ENCODE results near the gene RAB4A. TPM values are rescaled to one million over a fixed set of nuclear protein-coding genes. Genes with fewer than 3 reads are reported as not detected.

Gene RAB4A
- total and polyA plus RNA-seq, 2 of the 4 experiments (the other 2 are of a cell fraction) = 25.6 to 26.2 TPM

- no peak overlapping the region for H3K27ac ChIP-seq (ENCODE audit: insufficient read depth, low read length)
- no peaks in the 10 kb centered on the region for H4K20me1 ChIP-seq (ENCODE audit: insufficient read depth, low read length)
- H2AK9ac ChIP-seq (replicated peaks; ENCODE audit: low read depth, low read length, poor library complexity) = no peak overlapping the region
- dilution Hi-C loops (cut with HindIII; ENCODE audit: low sequenced_read_pairs, unreplicated experiment) (no loop called here), intact Hi-C loops (cut with micrococcal nuclease) (no loop called here), in situ Hi-C loops (cut with MboI; ENCODE audit: low sequenced_read_pairs) (loop anchor here (10.0 kb wide), 1 partner anchor 496 kb away; the partner anchor contains the start of gene RHOU)
- no peak for TF ChIP-seq POLR2A (IDR thresholded peaks at IDR 0.05; ENCODE audit: low read depth, low read length)
- no peak overlapping the region for H2BK15ac ChIP-seq (ENCODE audit: low read depth, low read length)
- ATAC-seq (ENCODE audit: low read depth) = no peak
- no peak overlapping the region for H3K56ac ChIP-seq (ENCODE audit: extremely low read depth, insufficient read depth, low read length)
- CTCF ChIA-PET = interaction anchor here (0.6 to 1.5 kb wide), 3 partner anchors 44 to 566 kb away, joined by 3 to 5 read pairs (median 4); no protein-coding TSS in a partner anchor
- H3K9me1 ChIP-seq (ENCODE audit: insufficient read depth, low read length) = no peaks in the 10 kb centered on the region
- no peak overlapping the region for H2AK5ac ChIP-seq (ENCODE audit: low read depth, low read length)
- no peak overlapping the region for H2BK120ac ChIP-seq (ENCODE audit: low read depth, low read length)
- no peak for DNase-seq
- no peak overlapping the region for H2BK5ac ChIP-seq (ENCODE audit: low read depth, low read length, poor library complexity, severe bottlenecking)
- no peak overlapping the region for H3K4ac ChIP-seq (ENCODE audit: low read depth, low read length)
- no peak overlapping the region for H3K14ac ChIP-seq (replicated peaks; ENCODE audit: low read depth, low read length)
- H4K5ac ChIP-seq (ENCODE audit: low read depth, low read length) = no peak overlapping the region
- H4K91ac ChIP-seq (ENCODE audit: insufficient read depth, low read depth, low read length) = no peak overlapping the region
- H3K9me3 ChIP-seq (ENCODE audit: control insufficient read depth, insufficient read depth, low read length) = no peaks in the 10 kb centered on the region
- no peak overlapping the region for H3K9ac ChIP-seq (ENCODE audit: low read depth, low read length)
- H3K4me3 ChIP-seq (ENCODE audit: insufficient read depth, low read depth, low read length) = no peak overlapping the region
- H3K27me3 ChIP-seq (ENCODE audit: control insufficient read depth, insufficient read depth, low read length) = peaks cover 35% of the 10 kb centered on the region
- no TSS peak for BruUV-seq (replicated peaks)
- no peaks in the 10 kb centered on the region for H3K36me3 ChIP-seq (ENCODE audit: control insufficient read depth, insufficient read depth, low read length)
- no peak overlapping the region for H2AFZ ChIP-seq (replicated peaks; ENCODE audit: low read length, poor library complexity)
- 89% methylated on average over 3 of the region's 14 CpGs; no CpG with 5 or more reads in 1 of the 2 experiments for WGBS, 2 experiments (ENCODE audit: extremely low coverage in 2 of 2, insufficient read length in 1 of 2)
- no peaks in the 10 kb centered on the region for H3K79me1 ChIP-seq (ENCODE audit: low read depth in 1 of 2, low read length in 2 of 2)
- no peak overlapping the region for H2BK20ac ChIP-seq (ENCODE audit: low read depth, low read length)
- H3K4me2 ChIP-seq (ENCODE audit: low read depth, low read length) = no peak overlapping the region
- no peak overlapping the region for H3K18ac ChIP-seq (ENCODE audit: low read depth, low read length)
- H4K8ac ChIP-seq (ENCODE audit: low read depth in 2 of 2, low read length in 2 of 2) = no peak overlapping the region
- POLR2A ChIA-PET (ENCODE audit: unreplicated experiment) = no interaction called here
- H3K23ac ChIP-seq (ENCODE audit: low read depth, low read length) = no peak overlapping the region
- H3K4me1 ChIP-seq (ENCODE audit: control insufficient read depth, insufficient read depth, low read length) = peaks cover 3% of the 10 kb centered on the region; the same call in 1 of the 2 replicates
Observed at GRCh38 chr1:229230140-229230892, 40.6 kb upstream of the RAB4A start.

All from IMR-90 (cell line).